Panc1 (cell line): ENCODE results near the gene MTUS2. TPM values are rescaled to one million over a fixed set of nuclear protein-coding genes. Genes with fewer than 3 reads are reported as not detected.

Experiments
- ATAC-seq: fragments of 200-7000 bp; cut with Tn5 transposase; 2 replicates; pipeline ENCODE4 v1.9.1; 2020; ENCODE audit warnings: mild to moderate bottlenecking, moderate library complexity
- BruUV-seq: library from RNA; stranded (reverse); fragments of 400-500 nt; replicated peaks from 2 replicates; lab custom pipeline; 2021; lab: Mats Ljungman, UMichigan
- CTCF ChIA-PET: fragments of 300-600 bp; sonication (Branson Sonifier 250); formaldehyde crosslinking; loops from one replicate; lab custom pipeline; 2022; ENCODE audit warnings: antibody characterized with exemption; lab: Charles Lee
- POLR2A ChIA-PET: fragments of 300-600 bp; sonication (Branson Sonifier 250); formaldehyde crosslinking; loops from one replicate; lab custom pipeline; 2022; ENCODE audit warnings: antibody characterized with exemption; lab: Charles Lee
- DNase-seq: peaks from one replicate; pipeline ENCODE4 v3.0.0-alpha.2; 2010; ENCODE audit warnings: low read depth, low spot score
- H3K27ac ChIP-seq: 2 replicates; pipeline ENCODE4 v1.5.1; 2011; ENCODE audit warnings: mild to moderate bottlenecking, low read length, inconsistent platforms
- H3K27me3 ChIP-seq: fragments of 200-500 bp; sonication (Bioruptor generic); 2 replicates; pipeline ENCODE4 v1.6.0; 2014; ENCODE audit warnings: low read length, inconsistent platforms; ENCODE audit not compliant: control insufficient read depth, insufficient read depth
- H3K36me3 ChIP-seq: fragments of 200-500 bp; sonication (Bioruptor generic); 2 replicates; pipeline ENCODE4 v1.5.1; 2014; ENCODE audit warnings: inconsistent platforms, mild to moderate bottlenecking, low read length, moderate library complexity; ENCODE audit not compliant: control insufficient read depth, insufficient read depth
- H3K4me1 ChIP-seq: 2 replicates; pipeline ENCODE4 v1.5.1; 2011; ENCODE audit warnings: inconsistent platforms, mild to moderate bottlenecking, low read length, moderate library complexity; ENCODE audit not compliant: control insufficient read depth, insufficient read depth
- H3K4me3 ChIP-seq, 2 experiments: 2 replicates each; pipeline ENCODE4 v1.5.1; 2011 to 2012; ENCODE audit warnings: low read depth in 2 of 2, low read length in 2 of 2, mild to moderate bottlenecking in 2 of 2, inconsistent platforms in 1 of 2, moderate library complexity in 1 of 2
- H3K9me3 ChIP-seq: fragments of 200-500 bp; sonication (Bioruptor generic); 2 replicates; pipeline ENCODE4 v1.5.1; 2014; ENCODE audit warnings: low read depth, mild to moderate bottlenecking, inconsistent platforms, low read length, moderate library complexity; ENCODE audit not compliant: control insufficient read depth, insufficient read depth
- POLR2AphosphoS5 ChIP-seq: IDR thresholded peaks from 2 replicates; pipeline ENCODE4 v1.6.1; 2012; ENCODE audit warnings: mild to moderate bottlenecking, low read depth, low read length, moderate library complexity
- SIN3A ChIP-seq: IDR thresholded peaks from 2 replicates; pipeline ENCODE4 v1.6.1; 2012; ENCODE audit warnings: low read depth, mild to moderate bottlenecking, low read length, moderate library complexity, borderline replicate concordance; ENCODE audit not compliant: insufficient read depth
- TCF7L2 ChIP-seq: IDR thresholded peaks from 2 replicates; pipeline ENCODE4 v1.6.1; 2011; ENCODE audit warnings: mild to moderate bottlenecking, low read depth, low read length, inconsistent platforms
- in situ Hi-C: cut with HindIII; loops from 2 replicates; pipeline ENCODE4 v1.10.0; 2016; ENCODE audit warnings: low sequenced_read_pairs, low pct_unique_long_range_greater_than_20kb
- intact Hi-C: fragments of 100-400 bp; cut with micrococcal nuclease; formaldehyde crosslinking; loops from one replicate; pipeline ENCODE4 v1.10.0; 2022; ENCODE audit not compliant: unreplicated experiment
- total RNA-seq: library from RNA; stranded (reverse); gene quantifications from one replicate; pipeline ENCODE4 v1.2.1, GENCODE V29; 2021; ENCODE audit not compliant: unreplicated experiment
- TF ChIP-seq, protein P1 (sequence below): fragments of 450-650 bp; IDR thresholded peaks from 2 replicates; pipeline ENCODE4 v1.5.1; 2017; ENCODE audit warnings: mild to moderate bottlenecking
- TF ChIP-seq, protein P2 (sequence below), 2 experiments: IDR thresholded peaks; 2 replicates each; pipeline ENCODE4 v1.6.1; 2011 to 2012; ENCODE audit warnings: low read depth in 2 of 2, control low read depth in 1 of 2, low read length in 1 of 2, mild to moderate bottlenecking in 1 of 2, moderate library complexity in 1 of 2; ENCODE audit not compliant: insufficient read depth in 1 of 2

MTUS2 gene
- total RNA-seq, 1 experiment from 2014 or later: 0.05 TPM

DNA sequence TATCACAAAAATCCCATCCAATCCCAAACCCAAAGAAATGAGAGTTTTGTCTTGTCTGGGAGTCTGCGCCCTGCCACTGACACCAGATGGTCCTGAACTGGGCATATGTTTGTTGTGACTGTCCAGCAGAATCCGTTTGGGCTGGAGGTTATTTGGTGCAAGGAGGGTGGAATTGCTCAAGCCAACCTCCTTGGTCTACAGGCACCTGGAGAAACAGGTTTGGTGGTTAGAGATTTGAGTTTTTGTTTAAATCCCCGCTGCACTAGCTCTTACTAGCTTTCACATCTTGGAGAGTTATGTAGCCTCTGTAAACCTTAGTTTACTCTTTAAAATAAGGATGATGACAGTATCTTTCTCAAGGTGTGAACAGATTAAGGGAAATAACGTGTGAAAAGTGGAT is 673.7 kb downstream of the MTUS2 start:
- Histone ChIP-seq H3K4me3 (no peak overlapping the region), H3K9me3 (no peaks in the 10 kb centered on the region), H3K27me3 (no peaks in the 10 kb centered on the region; the same call in 1 of the 2 replicates), H3K4me1 (no peaks in the 10 kb centered on the region), H3K27ac (no peak overlapping the region), H3K36me3 (no peaks in the 10 kb centered on the region)
- intact Hi-C loops (no loop called here), in situ Hi-C loops (no loop called here)
- no TSS peak for BruUV-seq
- TF ChIP-seq TCF7L2: no peak
- ChIA-PET CTCF (no interaction called here), POLR2A (no interaction called here)
- ATAC-seq: no peak
- no peak for DNase-seq

DNA sequence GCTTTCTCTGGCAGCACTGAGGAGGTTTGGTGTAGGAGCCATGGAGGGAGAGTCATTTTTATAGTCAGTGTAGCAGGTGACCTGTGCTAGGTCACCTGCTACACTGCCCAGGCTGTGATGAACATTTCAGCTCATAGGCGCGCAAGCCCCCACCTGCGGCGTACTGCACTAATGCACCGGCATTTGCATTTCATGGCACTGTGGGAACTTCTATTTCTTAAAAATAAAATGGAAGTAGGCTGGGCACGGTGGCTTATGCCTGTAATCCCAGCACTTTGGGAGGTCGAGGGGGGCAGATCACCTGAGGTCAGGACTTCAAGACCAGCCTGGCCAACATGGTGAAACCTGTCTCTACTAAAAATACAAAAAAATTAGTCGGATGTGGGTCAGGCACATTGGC is 674.4 kb downstream of the MTUS2 start:
- TF ChIP-seq POLR2AphosphoS5: no peak
- TF ChIP-seq, protein P1, sequence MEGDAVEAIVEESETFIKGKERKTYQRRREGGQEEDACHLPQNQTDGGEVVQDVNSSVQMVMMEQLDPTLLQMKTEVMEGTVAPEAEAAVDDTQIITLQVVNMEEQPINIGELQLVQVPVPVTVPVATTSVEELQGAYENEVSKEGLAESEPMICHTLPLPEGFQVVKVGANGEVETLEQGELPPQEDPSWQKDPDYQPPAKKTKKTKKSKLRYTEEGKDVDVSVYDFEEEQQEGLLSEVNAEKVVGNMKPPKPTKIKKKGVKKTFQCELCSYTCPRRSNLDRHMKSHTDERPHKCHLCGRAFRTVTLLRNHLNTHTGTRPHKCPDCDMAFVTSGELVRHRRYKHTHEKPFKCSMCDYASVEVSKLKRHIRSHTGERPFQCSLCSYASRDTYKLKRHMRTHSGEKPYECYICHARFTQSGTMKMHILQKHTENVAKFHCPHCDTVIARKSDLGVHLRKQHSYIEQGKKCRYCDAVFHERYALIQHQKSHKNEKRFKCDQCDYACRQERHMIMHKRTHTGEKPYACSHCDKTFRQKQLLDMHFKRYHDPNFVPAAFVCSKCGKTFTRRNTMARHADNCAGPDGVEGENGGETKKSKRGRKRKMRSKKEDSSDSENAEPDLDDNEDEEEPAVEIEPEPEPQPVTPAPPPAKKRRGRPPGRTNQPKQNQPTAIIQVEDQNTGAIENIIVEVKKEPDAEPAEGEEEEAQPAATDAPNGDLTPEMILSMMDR: no peak
- TF ChIP-seq, protein P2, sequence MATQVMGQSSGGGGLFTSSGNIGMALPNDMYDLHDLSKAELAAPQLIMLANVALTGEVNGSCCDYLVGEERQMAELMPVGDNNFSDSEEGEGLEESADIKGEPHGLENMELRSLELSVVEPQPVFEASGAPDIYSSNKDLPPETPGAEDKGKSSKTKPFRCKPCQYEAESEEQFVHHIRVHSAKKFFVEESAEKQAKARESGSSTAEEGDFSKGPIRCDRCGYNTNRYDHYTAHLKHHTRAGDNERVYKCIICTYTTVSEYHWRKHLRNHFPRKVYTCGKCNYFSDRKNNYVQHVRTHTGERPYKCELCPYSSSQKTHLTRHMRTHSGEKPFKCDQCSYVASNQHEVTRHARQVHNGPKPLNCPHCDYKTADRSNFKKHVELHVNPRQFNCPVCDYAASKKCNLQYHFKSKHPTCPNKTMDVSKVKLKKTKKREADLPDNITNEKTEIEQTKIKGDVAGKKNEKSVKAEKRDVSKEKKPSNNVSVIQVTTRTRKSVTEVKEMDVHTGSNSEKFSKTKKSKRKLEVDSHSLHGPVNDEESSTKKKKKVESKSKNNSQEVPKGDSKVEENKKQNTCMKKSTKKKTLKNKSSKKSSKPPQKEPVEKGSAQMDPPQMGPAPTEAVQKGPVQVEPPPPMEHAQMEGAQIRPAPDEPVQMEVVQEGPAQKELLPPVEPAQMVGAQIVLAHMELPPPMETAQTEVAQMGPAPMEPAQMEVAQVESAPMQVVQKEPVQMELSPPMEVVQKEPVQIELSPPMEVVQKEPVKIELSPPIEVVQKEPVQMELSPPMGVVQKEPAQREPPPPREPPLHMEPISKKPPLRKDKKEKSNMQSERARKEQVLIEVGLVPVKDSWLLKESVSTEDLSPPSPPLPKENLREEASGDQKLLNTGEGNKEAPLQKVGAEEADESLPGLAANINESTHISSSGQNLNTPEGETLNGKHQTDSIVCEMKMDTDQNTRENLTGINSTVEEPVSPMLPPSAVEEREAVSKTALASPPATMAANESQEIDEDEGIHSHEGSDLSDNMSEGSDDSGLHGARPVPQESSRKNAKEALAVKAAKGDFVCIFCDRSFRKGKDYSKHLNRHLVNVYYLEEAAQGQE (IDR thresholded peaks at IDR 0.05; ENCODE audit: insufficient read depth in 1 of 2, low read depth in 2 of 2, low read length in 1 of 2): no peak
- Histone ChIP-seq H3K4me3 (no peak overlapping the region), H3K27me3 (no peaks in the 10 kb centered on the region; the same call in 1 of the 2 replicates), H3K4me1 (no peaks in the 10 kb centered on the region), H3K9me3 (no peaks in the 10 kb centered on the region), H3K36me3 (no peaks in the 10 kb centered on the region), H3K27ac (no peak overlapping the region)
- no peak for DNase-seq
- intact Hi-C loops (no loop called here), in situ Hi-C loops (no loop called here)
- POLR2A ChIA-PET: no interaction called here
- CTCF ChIA-PET: no interaction called here
- no peak for ATAC-seq
- no TSS peak for BruUV-seq

DNA sequence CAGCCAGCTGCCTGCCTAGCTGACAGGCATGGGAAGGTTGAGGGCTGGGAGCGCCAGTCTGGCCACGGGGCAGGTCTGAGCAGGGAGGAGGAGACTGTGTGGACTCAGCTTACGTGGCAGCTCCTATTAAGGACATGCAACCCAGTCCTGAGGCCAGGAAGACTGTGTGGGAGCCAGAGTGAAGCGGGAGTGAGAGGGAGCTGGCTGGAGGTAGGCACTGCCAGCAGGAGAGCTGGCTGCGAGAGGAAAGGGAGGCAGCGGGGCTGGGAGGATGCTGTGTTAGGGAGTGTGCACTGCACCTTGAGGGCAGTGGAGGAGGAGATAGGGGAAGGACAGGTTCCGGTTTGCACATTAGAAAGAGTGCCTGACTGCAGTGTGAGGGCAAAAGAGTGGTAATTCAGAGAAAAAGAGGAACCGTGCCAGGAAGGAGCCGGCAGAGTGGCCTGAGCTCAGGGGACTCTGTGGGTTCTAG is 676.1 kb downstream of the MTUS2 start:
- Histone ChIP-seq H3K27ac (no peak overlapping the region), H3K4me3 (no peak overlapping the region), H3K36me3 (no peaks in the 10 kb centered on the region), H3K4me1 (no peaks in the 10 kb centered on the region), H3K27me3 (no peaks in the 10 kb centered on the region; the same call in 1 of the 2 replicates), H3K9me3 (no peaks in the 10 kb centered on the region)
- ChIA-PET POLR2A (interaction anchor here (0.7 kb wide), 1 partner anchor 8 kb away, joined by 5 read pairs; no protein-coding TSS in a partner anchor), CTCF (interaction anchor here (0.5 kb wide), 1 partner anchor 815 kb away, joined by 3 read pairs; no protein-coding TSS in a partner anchor)
- intact Hi-C loops: no loop called here
- DNase-seq (no peak), ATAC-seq (peak; percentile 48; the same call in 1 of the 2 replicates)
- BruUV-seq: no TSS peak
- TF ChIP-seq TCF7L2 (no peak), SIN3A (no peak), POLR2AphosphoS5 (no peak)
- TF ChIP-seq, protein P2 (IDR thresholded peaks at IDR 0.05; ENCODE audit: insufficient read depth in 1 of 2, low read depth in 2 of 2, low read length in 1 of 2): no peak
- TF ChIP-seq, protein P1: no peak
- in situ Hi-C loops: no loop called here
